M059J (cell line): ENCODE results near the gene ACIN1. TPM values are rescaled to one million over a fixed set of nuclear protein-coding genes. Genes with fewer than 3 reads are reported as not detected.

ENCODE experiments used
- DNase-seq: peaks from one replicate; pipeline ENCODE4 v3.0.0-alpha.2; 2012; ENCODE audit warnings: low read depth
- total RNA-seq: library from RNA; depleted of rRNA; stranded (reverse); fragments of >200 nt; shearing (Covaris generic); gene quantifications from 2 replicates; pipeline ENCODE4 v1.2.3, GENCODE V29; 2014; rRNA removed

Gene ACIN1
- total RNA-seq: 47.1 and 64.0 TPM in 2 replicates

- peak; percentile 82 for DNase-seq
Measured at GRCh38 chr14:23094666-23095195, at the start of gene ACIN1. Gene ACIN1 (minus strand): TSS chr14:23095136. CDS start chr14:23095112, 24 bp downstream.

GRCh38 chr14:23143911-23144310 lies 49.0 kb upstream of the ACIN1 start:
- DNase-seq: no peak

- DNase-seq: no peak
Measured at GRCh38 chr14:23142826-23143225, 47.9 kb upstream of the ACIN1 start.

- peak; percentile 97 for DNase-seq
Measured at GRCh38 chr14:23141706-23142444, 46.9 kb upstream of the ACIN1 start.

- no peak for DNase-seq
Measured at GRCh38 chr14:23140371-23140770, 45.4 kb upstream of the ACIN1 start.

- no peak for DNase-seq
Measured at GRCh38 chr14:23139874-23140273, 44.9 kb upstream of the ACIN1 start.

GRCh38 chr14:23137813-23138535 lies 43.0 kb upstream of the ACIN1 start:
- no peak for DNase-seq

GRCh38 chr14:23137192-23137812 lies 42.4 kb upstream of the ACIN1 start:
- DNase-seq: peak; percentile 69

- no peak for DNase-seq
Measured at GRCh38 chr14:23136566-23137133, 41.7 kb upstream of the ACIN1 start.

- no peak for DNase-seq
Measured at GRCh38 chr14:23132970-23133369, 38.0 kb upstream of the ACIN1 start.

GRCh38 chr14:23131482-23131881 lies 36.5 kb upstream of the ACIN1 start:
- no peak for DNase-seq

- no peak for DNase-seq
Measured at GRCh38 chr14:23130871-23131270, 35.9 kb upstream of the ACIN1 start.

GRCh38 chr14:23129759-23130316 lies 34.9 kb upstream of the ACIN1 start:
- no peak for DNase-seq

- DNase-seq: no peak
Measured at GRCh38 chr14:23128969-23129758, 34.2 kb upstream of the ACIN1 start.

GRCh38 chr14:23127861-23128260 lies 32.9 kb upstream of the ACIN1 start:
- no peak for DNase-seq

GRCh38 chr14:23126548-23127278 lies 31.8 kb upstream of the ACIN1 start:
- DNase-seq: no peak

GRCh38 chr14:23125933-23126524 lies 31.1 kb upstream of the ACIN1 start:
- DNase-seq: no peak

GRCh38 chr14:23125011-23125410 lies 30.1 kb upstream of the ACIN1 start:
- peak; percentile 27 for DNase-seq

GRCh38 chr14:23124337-23124954 lies 29.5 kb upstream of the ACIN1 start:
- no peak for DNase-seq
